DOHH2 (cell line): ENCODE results near the gene RAMP2.

Experiments used
- CTCF ChIP-seq: fragments of 200-600 bp; sonication (generic); IDR thresholded peaks from one replicate; pipeline ENCODE4 v1.5.1; 2014; ENCODE audit warnings: antibody characterized with exemption, mild to moderate bottlenecking, low read depth, low read length; ENCODE audit not compliant: poor library complexity, severe bottlenecking
- EZH2phosphoT487 ChIP-seq: fragments of 200-600 bp; sonication (generic); IDR thresholded peaks from 2 replicates; pipeline ENCODE4 v1.6.1; 2017; ENCODE audit warnings: borderline replicate concordance, mild to moderate bottlenecking, antibody characterized with exemption, low read length, moderate library complexity, mixed read lengths

DNA sequence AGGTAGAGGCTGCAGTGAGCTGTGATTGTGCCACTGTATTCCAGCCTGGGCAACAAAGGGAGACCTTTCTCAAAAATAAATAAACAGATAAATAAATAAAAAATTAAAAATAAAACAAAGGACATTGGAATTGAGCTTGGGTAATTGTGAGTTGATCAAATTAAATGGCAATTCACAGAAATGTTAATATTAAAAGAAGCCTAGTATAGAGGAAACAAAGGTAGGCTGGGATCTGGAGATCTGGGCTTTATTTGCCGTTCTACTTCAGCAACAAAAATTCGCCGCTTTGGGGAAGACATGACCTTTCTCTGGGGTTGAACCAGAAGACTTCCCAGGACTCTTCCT is 11.9 kb downstream of the RAMP2 start:
- TF ChIP-seq CTCF (no peak), EZH2phosphoT487 (no peak)
